ENCODE results near the gene ZNF445. TPM values are rescaled to one million over a fixed set of nuclear protein-coding genes. Genes with fewer than 3 reads are reported as not detected.

ZNF445 gene
- total and polyA plus RNA-seq, 2 donors (not counting 3 experiments of a cell fraction or from before 2014, with no cell fraction given): 2.3 to 17.8 TPM

DNA sequence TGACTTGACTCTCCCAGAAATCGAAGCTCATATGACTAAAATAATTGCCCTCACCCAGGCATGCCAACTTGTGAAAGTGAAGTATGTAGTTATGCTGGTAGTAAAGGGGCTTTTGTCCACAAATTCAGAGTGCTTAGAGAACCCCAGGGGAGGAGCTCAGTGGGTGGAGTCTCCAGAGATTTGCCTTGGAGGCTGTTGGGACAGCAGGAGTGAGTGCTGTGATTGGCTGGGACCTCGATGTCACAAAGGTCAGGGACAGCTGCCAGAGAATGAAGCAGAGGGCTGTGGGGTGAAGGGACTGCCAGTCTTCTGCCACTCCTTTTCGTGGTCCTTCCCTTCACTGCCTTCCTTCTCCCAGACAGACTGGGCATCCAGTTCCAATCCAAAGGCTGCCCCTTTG, 49.8 kb downstream of the ZNF445 start:
- Histone ChIP-seq H3K9ac (replicated peaks; ENCODE audit: extremely low read depth, insufficient read depth, low read length) (no peak overlapping the region), H3K9me3 (replicated peaks; ENCODE audit: control insufficient read depth, insufficient read depth, low read length) (no peaks in the 10 kb centered on the region), H3K4me3 (replicated peaks in 1 of 3; ENCODE audit: insufficient read depth in 1 of 3, low read depth in 1 of 3, low read length in 3 of 3) (no peak overlapping the region), H4K20me1 (replicated peaks; ENCODE audit: control insufficient read depth, extremely low read depth, insufficient read depth, low read length) (no peaks in the 10 kb centered on the region), H2AFZ (ENCODE audit: low read depth, low read length) (no peak overlapping the region), H3K9me1 (replicated peaks; ENCODE audit: control insufficient read depth, extremely low read depth, insufficient read depth, low read length) (no peaks in the 10 kb centered on the region), H3K27ac (ENCODE audit: insufficient read depth, low read depth, low read length) (no peak overlapping the region), H3K4me1 (ENCODE audit: control insufficient read depth, extremely low read depth, insufficient read depth, low read length) (no peaks in the 10 kb centered on the region), H3K36me3 (ENCODE audit: control insufficient read depth in 2 of 2, extremely low read depth in 1 of 2, insufficient read depth in 2 of 2, low read length in 2 of 2) (no peaks in the 10 kb centered on the region), H3K4me2 (ENCODE audit: insufficient read depth, low read length) (no peak overlapping the region), H3K27me3 (ENCODE audit: control insufficient read depth in 2 of 2, insufficient read depth in 2 of 2, low read length in 2 of 2) (no peaks in the 10 kb centered on the region), H3K79me2 (ENCODE audit: control insufficient read depth, insufficient read depth, low read length) (no peaks in the 10 kb centered on the region)
- intact Hi-C loops (cut with micrococcal nuclease): no loop called here
- TF ChIP-seq MYC (IDR thresholded peaks at IDR 0.05; ENCODE audit: low read depth, low read length) (no peak), GATA2 (IDR thresholded peaks at IDR 0.05; ENCODE audit: insufficient read depth, insufficient read length, low read depth, low read length) (no peak), EZH2 (IDR thresholded peaks at IDR 0.05; ENCODE audit: borderline replicate concordance, low read depth, low read length, severe bottlenecking) (no peak), POLR2AphosphoS5 (IDR thresholded peaks at IDR 0.05; ENCODE audit: insufficient read depth, low read depth, low read length) (no peak), JUN (IDR thresholded peaks at IDR 0.05; ENCODE audit: borderline replicate concordance, insufficient read depth, insufficient read length, low read depth) (no peak), FOS (IDR thresholded peaks at IDR 0.05; ENCODE audit: borderline replicate concordance, insufficient read depth, low read length) (no peak), POLR2A (IDR thresholded peaks at IDR 0.05; ENCODE audit: low read depth, low read length) (no peak)
- TF ChIP-seq, protein P1, sequence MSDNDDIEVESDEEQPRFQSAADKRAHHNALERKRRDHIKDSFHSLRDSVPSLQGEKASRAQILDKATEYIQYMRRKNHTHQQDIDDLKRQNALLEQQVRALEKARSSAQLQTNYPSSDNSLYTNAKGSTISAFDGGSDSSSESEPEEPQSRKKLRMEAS (IDR thresholded peaks at IDR 0.05; ENCODE audit: insufficient read depth, insufficient read length): no peak
- TF ChIP-seq, protein P2, sequence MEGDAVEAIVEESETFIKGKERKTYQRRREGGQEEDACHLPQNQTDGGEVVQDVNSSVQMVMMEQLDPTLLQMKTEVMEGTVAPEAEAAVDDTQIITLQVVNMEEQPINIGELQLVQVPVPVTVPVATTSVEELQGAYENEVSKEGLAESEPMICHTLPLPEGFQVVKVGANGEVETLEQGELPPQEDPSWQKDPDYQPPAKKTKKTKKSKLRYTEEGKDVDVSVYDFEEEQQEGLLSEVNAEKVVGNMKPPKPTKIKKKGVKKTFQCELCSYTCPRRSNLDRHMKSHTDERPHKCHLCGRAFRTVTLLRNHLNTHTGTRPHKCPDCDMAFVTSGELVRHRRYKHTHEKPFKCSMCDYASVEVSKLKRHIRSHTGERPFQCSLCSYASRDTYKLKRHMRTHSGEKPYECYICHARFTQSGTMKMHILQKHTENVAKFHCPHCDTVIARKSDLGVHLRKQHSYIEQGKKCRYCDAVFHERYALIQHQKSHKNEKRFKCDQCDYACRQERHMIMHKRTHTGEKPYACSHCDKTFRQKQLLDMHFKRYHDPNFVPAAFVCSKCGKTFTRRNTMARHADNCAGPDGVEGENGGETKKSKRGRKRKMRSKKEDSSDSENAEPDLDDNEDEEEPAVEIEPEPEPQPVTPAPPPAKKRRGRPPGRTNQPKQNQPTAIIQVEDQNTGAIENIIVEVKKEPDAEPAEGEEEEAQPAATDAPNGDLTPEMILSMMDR (IDR thresholded peaks at IDR 0.05; ENCODE audit: extremely low read depth in 1 of 2, insufficient read depth in 1 of 2, low read depth in 1 of 2, low read length in 2 of 2): no peak
- no peak for DNase-seq (ENCODE audit: low read depth, low spot score)
- dilution Hi-C loops (cut with MboI; ENCODE audit: extremely low pct_ligation_motif_present, low sequenced_read_pairs): no loop called here
- ChIA-PET CTCF (interaction anchor here (1.0 to 1.3 kb wide), 2 partner anchors 9 to 12 kb away, joined by 3 to 4 read pairs; no protein-coding TSS in a partner anchor), POLR2A (no interaction called here)
- FAIRE-seq: no peak
- BruUV-seq (replicated peaks): no TSS peak

Measured in endothelial cell of umbilical vein (primary cell).